Measurements from ENCODE around the gene PRLR.
"Not testable (repeated sequence)": the region's sequence is repeated elsewhere in the genome, so short reads cannot be mapped to it uniquely, and the experiment has no call there.

PRLR gene

GRCh38 chr5:35042781-35043180 lies 187.5 kb downstream of the PRLR start:
- no peak for DNase-seq

DNA sequence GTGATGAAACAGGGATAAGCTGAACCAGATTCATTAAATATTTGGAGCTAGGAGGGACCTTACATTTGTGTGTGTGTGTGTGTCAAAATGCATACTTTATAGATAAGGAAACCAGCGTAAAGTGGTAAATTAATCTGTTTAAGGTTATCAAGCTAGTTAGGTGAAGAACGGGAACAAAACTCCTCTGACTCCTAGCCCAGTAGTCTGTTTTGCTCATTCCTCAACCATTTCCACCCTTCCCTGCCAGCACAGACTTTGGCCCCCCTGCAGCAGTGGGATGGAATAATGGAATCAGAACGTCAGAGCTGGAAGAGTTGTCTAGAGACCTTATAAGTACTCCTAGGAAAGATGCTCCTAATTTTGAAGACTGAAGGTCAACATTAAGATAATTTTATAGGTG lies 189.0 kb downstream of the PRLR start:
- no peak for DNase-seq

GRCh38 chr5:35038891-35039290 lies 191.4 kb downstream of the PRLR start:
- no peak for DNase-seq

GRCh38 chr5:35036536-35036935 lies 193.8 kb downstream of the PRLR start:
- no peak for DNase-seq

DNA sequence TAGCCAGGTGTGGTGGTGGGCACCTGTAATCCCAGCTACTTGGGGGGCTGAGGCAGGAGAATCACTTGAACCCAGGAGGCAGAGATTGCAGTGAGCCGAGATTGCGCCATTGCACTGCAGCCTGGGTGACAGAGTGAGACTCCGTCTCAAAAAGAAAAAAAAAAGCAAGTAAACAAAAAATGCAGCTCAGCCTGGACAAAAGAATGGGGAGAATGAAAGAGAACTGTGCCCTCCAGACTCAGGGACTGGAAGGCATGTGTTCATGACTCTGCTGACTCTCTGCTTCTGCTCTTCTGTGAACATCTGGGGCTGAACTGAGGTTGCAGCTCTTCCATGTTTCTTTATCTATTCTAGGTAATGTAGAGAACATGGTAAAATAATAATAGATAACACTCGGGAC lies 194.4 kb downstream of the PRLR start:
- not testable (repeated sequence) for DNase-seq

GRCh38 chr5:35035271-35035670 lies 195.0 kb downstream of the PRLR start:
- DNase-seq: no peak

- no peak for DNase-seq
Measured at GRCh38 chr5:35032356-35032755, 197.9 kb downstream of the PRLR start.

DNA sequence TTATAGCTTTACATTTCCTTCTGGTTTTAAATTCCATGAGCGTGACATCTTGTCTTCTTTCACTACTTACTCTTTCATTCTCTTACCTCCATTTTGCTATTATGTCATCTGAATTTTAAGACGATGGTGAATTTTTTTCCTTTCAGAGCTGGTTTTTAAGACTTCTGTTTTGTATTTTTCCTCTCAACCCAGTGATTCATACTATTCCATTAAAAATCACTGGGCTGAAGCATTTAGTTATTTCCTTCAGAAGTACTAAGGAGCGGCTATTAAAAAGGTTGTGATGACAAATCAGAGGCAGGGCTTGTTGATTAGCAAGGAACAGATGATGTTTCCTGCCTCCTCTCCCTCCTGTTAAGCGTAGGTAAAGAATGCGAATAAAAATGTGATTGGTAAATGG lies 199.0 kb downstream of the PRLR start:
- DNase-seq: no peak

- DNase-seq: no peak
Measured at GRCh38 chr5:35030426-35031100, 199.7 kb downstream of the PRLR start.

DNA sequence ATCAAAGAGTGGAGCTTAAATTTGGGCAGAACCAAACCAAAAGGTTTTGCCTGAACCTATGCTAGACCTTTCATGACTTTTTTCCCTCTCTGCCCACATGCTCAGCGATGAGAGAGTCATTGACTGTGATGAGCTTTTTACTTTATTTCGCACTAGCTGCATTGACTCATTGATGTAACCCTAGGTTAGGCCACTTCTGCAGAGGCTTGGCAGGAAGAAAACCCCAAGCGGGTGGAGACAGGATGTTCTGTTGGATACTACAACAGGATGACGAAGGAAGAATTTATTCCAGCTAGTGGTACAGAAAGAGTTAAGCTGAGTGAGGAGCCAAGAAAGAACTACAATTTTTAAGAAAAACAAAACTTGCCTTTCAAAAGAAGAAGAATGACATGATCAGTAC lies 201.0 kb downstream of the PRLR start:
- no peak for DNase-seq

DNA sequence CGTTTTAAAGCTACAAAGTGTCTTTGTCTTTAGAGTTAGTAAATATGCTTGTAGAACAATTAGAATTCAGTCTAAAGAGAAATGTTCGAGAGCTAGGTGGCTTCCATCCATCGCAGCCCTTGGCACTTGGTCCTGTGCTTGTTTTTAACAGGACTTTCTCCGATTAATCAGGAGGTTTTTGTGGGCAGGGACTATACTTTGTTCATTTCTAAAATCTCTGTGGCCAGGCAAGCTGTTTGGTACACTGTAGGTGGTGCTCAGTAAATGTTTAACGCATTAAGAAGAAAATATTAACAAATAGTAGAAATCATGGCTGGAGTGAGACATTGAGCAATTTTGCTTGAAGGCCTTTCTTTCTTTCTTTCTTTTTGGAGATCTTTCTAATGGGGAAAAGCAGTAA lies 203.3 kb downstream of the PRLR start:
- no peak for DNase-seq

DNA sequence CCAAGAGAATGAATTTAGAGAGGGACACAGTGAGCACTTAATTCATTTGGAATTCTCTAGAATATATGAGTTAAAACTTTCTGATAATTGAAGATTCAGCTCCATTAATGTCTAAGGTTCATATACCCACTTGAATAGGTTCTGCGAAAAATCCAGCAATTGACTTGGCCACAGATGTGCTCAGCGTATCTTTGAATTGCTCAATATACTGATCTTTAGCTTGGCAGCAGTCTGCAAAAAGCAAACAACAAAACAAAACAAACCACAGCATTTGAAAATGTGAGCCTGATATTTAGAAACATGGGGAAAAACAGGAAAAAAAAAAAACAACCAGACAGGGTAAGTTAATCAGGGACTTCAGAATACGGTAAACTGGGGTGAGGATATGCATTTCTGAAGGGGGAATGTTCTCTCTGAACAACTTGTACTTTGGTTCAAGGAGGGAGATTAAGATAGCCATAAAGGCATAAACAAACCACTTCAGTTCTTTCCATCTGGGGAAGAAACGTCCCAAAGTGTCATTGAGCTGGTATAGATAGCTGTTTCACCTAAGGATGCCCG lies 203.9 kb downstream of the PRLR start:
- DNase-seq: no peak

GRCh38 chr5:35024911-35025510 lies 205.3 kb downstream of the PRLR start:
- no peak for DNase-seq

DNA sequence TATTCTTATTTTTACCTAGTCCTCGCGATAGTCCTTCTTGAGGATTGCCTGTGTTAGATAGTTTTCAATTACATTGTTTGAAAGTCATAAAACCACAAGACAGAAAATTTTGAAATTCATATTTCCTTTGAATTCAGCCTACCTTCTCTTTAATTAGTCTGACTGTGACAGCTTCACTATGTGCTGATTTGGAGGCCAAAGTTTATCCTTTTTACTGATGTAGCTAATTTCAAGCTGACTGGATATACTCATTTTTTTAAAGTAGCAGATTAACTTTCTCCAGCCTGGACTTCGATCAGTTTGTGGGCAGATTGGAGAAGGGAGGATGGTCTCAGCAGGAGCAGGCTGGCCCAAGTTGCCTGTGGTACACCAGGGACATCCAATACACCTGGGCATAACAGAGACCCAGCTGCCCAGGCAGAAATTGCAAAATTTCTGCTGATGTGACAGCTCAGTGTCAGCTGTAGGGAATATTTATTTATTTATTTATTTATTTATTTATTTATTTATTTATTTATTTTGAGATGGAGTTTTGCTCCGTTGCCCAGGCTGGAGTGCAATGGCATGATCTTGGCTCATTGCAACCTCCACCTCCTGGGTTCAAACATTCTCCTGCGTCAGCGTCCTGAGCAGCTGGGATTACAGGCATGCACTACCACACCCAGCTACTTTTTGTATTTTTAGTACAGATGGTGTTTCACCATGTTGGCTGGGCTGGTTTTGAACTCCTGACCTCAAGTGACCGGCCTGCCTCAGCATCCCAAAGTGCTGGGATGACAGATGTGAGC lies 206.7 kb downstream of the PRLR start:
- DNase-seq: no peak

GRCh38 chr5:35016174-35017051 lies 213.9 kb downstream of the PRLR start:
- no peak for DNase-seq

DNA sequence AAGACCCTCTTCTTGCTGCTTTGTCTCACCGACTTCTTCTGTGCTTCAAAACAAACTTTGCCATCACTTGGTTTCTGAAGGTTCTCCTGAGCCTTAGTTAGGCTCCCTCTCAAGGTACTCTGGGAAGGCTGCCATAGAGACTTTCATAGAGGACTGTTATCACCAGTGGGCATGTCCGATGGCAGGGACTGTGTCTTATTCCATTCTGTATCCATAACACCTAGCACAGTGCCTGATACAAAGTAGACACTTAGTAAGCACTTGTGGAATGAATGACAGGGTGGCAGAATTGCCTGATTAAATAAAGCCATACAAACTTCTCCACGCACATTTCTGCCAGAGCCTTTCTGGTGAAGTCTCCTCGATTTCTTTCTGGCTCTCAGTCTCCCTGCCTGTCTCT lies 215.2 kb downstream of the PRLR start:
- DNase-seq: no peak

DNA sequence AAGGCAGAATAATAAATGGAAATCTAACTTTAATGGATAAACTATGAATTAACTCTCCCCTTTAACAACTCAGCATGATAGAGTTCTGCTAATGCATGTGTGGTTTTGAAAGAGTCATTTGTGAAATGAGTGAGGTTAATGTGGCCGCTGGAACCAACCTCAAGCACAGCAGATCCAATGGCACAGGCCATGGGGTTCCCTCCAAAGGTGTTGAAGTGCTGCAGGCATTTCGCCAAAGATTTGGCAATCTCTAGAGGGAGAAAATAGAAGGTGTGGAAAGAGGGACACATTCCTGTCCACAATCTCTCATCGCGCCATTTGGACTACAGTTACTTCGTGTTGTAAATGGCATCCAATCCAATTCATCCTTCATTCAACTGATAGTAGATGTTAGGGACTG lies 217.5 kb downstream of the PRLR start:
- no peak for DNase-seq

GRCh38 chr5:35012365-35012764 lies 217.9 kb downstream of the PRLR start:
- no peak for DNase-seq

DNA sequence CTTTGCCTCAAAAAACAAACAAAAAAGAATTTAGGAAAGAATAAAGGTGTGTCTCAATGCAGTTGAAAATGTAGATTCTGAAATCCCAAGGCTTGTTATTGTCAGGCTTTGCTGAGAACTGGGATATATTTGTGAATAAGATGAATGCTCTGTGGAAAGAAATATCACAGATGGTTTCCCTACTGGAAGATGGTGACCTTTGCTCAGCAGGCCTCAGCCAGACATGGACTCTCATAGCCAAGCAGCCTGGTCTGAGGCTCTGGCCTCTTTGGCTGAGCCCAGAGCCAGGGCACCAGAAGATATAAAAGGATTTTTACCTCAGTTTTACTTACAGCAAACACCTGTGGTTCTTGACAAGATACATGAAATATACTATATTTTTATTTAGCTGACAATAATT lies 219.6 kb downstream of the PRLR start:
- DNase-seq: no peak

GRCh38 chr5:35009657-35010056 lies 220.6 kb downstream of the PRLR start:
- no peak for DNase-seq

DNA sequence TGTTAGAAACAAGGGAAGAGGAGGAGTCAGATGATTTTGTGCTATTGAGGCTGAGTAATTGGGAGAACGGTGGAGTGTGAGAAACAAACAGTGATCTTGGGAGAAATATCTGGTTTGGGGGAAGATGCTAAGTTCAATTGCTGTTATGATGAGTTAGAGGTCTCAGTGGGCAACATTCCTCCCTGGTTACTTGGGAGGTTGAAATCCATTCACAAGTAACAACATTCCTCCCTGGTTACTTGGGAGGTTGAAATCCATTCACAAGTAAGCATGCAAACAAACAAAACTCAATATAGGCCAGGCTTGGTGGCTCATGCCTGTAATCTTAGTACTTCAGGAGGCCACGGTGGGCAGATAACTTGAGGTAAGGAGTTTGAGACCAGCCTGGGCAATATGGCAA lies 221.3 kb downstream of the PRLR start:
- no peak for DNase-seq

Data from anterior cingulate cortex (tissue), 58 donors.